Heart left ventricle (tissue), 13 donors: ENCODE measurements around the gene SCUBE2.

Source experiments
- CTCF ChIP-seq, 12 donors: fragments of 200-600 bp; sonication (generic) in 4 of 12; IDR thresholded peaks; one replicate each; pipeline versions ENCODE4 v1.5.0 to v1.8.0; 2018 to 2022; ENCODE audit warnings: antibody characterized with exemption in 12 of 12, mild to moderate bottlenecking in 5 of 12
- POLR2A ChIP-seq, 2 donors: fragments of 450-650 bp; IDR thresholded peaks; one replicate each; pipeline ENCODE4 v1.6.1; 2017; ENCODE audit warnings: antibody characterized with exemption in 2 of 2, mild to moderate bottlenecking in 2 of 2, moderate library complexity in 2 of 2
- donor health status: ischemic (EF 13 %, LVEDD 7.1; RV severe dilation, severe dysfunction).
- donor health status: DM: no; HTN: yes; CAD: no.
- donor health status: DM: no; HTN: no; CAD: no.
- donor health status: ischemic (EF 25% LVEDD 6.9; RV normal size, moderate dysfunction).
- donor health status: ischemic (EF 25% LVEDD 5.7; RV mildly dilated, moderate dysfunction).
- donor health status: ischemic (EF 35%, LVEDD 5.7; RV mildly dilated, moderate dysfunction).
- donor health status: nonischemic (EF 11% LVEDD 7.7; RV severe dilation, severe dysfunction).
- donor health status: DM: yes; HTN: yes; CAD: no.
- donor health status: PGD.
- donor health status: ischemic (EF 29% LVEDD 5.4; RV normal size, mild dysfunction).
- donor health status: nonischemic (EF 23%, LVEDD 6.1; RV moderate dilation, normal function).

DNA sequence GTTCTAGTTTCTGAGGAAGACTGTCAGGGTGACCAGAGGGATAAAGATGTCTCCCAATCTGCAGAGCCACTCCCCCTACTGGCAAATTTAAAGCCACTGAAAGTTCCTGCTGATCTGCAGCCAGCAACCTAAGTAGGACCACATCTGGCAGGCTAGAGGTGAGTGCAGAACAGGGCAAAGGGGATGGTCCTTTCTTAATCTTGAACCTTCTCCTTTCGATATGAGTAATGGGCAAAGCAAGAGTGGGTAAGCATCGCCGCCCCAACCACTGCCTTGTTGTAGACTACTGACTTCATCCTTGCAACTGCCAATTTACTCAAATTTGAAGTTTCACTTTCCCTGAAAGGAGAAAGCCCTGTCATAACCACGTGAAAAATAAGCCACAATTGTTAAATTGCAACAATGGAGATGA lies 30.7 kb downstream of the SCUBE2 start:
- no peak for TF ChIP-seq POLR2A (IDR thresholded peaks at IDR 0.05)
- peak in 3 of 12 donors; percentile 11 to 18 (median 15) for TF ChIP-seq CTCF (IDR thresholded peaks at IDR 0.05)
